Fibroblast of skin of left quadriceps (primary cell): ENCODE data around the gene ARHGAP5.

Experiments used
- DNase-seq, 2 experiments: peaks; one replicate each; pipeline ENCODE4 v3.0.0-alpha.2; 2013; ENCODE audit warnings: low read depth in 2 of 2

ARHGAP5 gene, protein sequence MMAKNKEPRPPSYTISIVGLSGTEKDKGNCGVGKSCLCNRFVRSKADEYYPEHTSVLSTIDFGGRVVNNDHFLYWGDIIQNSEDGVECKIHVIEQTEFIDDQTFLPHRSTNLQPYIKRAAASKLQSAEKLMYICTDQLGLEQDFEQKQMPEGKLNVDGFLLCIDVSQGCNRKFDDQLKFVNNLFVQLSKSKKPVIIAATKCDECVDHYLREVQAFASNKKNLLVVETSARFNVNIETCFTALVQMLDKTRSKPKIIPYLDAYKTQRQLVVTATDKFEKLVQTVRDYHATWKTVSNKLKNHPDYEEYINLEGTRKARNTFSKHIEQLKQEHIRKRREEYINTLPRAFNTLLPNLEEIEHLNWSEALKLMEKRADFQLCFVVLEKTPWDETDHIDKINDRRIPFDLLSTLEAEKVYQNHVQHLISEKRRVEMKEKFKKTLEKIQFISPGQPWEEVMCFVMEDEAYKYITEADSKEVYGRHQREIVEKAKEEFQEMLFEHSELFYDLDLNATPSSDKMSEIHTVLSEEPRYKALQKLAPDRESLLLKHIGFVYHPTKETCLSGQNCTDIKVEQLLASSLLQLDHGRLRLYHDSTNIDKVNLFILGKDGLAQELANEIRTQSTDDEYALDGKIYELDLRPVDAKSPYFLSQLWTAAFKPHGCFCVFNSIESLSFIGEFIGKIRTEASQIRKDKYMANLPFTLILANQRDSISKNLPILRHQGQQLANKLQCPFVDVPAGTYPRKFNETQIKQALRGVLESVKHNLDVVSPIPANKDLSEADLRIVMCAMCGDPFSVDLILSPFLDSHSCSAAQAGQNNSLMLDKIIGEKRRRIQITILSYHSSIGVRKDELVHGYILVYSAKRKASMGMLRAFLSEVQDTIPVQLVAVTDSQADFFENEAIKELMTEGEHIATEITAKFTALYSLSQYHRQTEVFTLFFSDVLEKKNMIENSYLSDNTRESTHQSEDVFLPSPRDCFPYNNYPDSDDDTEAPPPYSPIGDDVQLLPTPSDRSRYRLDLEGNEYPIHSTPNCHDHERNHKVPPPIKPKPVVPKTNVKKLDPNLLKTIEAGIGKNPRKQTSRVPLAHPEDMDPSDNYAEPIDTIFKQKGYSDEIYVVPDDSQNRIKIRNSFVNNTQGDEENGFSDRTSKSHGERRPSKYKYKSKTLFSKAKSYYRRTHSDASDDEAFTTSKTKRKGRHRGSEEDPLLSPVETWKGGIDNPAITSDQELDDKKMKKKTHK (N-terminal part only)

GRCh38 chr14:32077081-32078022, at the start of gene ARHGAP5:
Gene ARHGAP5 (plus strand): TSS chr14:32077304. CDS start chr14:32090670, 13,366 bp downstream.
- DNase-seq = no peak

DNA sequence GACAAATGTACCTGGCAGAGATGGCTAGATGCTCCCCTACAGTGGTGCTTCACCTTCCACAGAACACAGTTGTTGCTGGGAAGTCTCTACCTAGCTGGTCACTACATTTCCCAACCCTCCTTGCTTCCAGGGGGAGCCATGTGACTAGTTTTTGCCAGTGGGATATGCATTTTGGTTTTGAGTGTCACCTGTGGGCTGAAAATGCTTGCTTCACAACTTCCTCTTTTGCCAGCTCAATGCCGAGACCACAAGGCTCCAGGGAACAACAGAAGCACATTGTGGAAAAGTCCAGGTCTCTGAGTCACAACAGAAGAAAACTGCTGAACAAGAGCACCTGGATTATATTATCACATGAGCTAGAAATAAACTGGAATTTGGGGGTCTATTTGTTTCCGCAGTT, 48.5 kb upstream of the ARHGAP5 start:
- DNase-seq = peak; percentile 44 to 49

DNA sequence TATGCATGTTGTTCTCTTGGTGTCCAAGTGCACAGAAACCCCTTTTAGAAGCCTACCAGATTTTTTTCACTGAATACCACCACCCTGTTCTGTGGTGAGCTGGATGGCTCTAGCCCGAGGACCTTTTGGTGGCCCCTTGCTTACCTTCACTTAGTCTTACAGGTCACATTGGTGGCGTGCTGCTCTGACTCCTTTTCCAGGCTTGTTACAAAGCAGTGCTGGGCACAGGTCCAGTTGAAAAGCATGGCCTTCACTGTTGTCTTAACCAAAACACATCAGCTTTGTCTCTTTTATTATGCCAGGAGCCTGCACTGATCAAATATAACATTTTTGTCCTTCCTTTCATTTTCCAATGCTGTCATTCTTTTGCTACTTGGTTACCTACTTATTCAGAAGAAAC, 43.6 kb upstream of the ARHGAP5 start:
- no peak for DNase-seq

DNA sequence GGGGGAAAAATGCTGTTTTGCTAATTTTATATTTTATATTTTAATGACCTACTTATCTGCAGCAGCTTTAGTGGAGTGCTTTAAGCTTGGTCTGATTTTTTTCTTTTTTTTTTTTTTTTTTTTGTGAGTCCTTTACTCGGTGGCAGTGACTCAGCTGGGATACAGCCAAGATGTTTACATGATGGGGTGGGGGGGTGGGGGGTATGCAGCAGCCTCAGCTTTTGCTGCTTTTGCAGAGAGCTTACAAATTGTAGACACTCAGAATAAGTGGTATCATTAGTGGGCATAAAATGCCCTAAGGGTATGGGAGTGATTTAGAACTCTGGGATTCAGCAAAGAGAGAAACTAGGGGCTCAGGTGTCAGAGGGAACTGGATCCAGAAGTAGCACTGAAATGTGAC, 38.2 kb upstream of the ARHGAP5 start:
- DNase-seq = peak in 1 of 2 experiments; percentile 7

DNA sequence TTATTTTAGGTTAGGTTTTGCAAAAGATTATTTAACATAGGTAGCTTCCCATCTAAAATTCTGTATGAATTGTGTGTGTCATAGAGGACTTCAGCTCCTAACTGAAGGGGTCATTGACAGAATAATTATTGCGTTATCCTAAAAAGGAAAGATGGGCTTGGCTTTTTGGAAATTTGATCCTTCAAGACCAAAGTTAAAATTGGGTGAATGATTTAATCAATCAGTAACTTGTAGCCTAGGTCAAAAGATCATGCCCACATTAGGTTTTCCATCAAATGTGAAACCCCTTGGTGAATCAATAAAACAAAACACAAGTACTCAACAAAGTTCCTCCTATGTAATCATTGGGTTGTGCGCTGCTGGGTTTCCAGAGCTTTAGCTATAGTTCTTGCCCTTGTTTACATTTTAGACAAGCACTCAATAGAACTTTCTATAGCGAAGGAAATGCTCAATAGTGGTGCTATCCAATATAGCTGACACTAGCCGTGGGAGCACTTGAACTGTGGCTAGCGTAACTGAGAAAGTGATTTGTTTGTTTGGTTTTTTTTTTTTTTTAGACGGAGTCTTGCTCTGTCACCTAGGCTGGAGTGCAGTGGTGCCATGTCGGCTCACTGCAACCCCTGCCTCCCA, 37.6 kb upstream of the ARHGAP5 start:
- DNase-seq = no peak

DNA sequence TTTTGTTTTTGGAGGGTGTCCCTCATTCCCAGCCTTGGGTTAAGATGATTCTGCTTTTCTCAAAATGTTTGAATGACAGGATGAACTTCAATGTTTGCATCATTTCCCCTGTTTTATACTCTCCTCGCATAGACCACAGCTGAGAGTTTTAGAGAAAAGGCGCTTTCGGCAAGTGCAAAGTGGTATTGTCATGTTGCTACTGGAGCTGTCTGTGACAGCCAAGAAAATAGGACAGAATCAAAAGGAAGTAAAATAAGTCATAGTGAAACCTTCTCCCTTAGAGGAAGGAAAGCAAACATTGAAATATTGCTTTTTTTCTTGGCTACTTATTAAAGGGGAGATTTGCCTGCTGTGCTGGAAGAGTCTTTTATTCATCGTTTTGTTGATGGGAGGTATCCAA, 33.5 kb upstream of the ARHGAP5 start:
- no peak for DNase-seq

DNA sequence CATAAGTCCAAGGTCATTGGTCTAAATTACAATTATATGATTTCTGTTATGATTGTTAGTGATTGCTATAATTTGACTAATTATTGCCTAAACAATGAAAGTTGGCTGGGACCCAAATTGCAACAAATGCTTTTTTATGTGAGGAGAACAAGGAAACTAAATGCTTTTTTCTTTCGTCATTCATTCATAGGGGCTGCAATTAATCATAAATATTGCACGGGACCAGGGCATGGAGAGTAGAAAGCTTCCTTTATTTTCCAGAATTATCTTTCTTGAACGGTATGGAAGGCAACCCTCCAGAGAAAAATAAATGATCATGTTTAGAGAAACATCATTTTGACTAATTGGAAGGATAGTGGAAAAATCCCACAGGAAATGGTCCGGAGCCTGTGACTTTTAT, 32.6 kb upstream of the ARHGAP5 start:
- DNase-seq = no peak

- no peak for DNase-seq
Measured at GRCh38 chr14:32047791-32048190, 29.3 kb upstream of the ARHGAP5 start.

DNA sequence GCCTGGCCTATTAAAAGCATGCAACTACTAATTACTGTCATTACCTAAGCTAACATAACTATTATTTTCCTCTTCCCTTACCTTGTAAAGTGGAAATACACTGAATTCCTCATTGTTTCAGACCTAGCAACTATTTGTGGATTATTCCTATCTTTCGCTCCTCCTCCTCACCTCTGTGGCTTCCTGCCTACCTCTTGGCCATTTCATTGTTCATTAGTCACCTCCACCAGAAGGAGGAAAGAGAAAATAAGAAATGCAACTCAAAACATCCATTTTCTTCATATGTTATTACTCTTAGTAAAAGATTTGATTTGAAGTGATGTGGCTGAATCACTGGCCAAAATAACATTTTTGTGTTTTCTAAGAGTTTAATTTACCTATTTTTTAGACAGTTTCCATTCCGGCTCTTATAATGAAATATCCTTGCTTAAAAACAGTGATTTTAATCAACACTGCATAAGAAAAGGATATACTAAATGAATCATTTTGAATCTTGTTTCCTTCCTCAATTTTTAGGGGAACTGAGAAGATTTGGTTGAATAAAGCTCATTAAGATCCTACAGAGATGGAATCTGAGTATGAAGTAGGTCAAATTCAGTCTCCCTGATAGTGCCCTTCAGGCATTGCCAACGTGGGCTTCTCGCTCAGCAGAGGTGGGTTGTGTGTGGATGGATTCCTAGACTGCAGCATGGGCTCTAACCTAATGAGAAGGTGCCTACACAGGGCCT, 27.6 kb upstream of the ARHGAP5 start:
- DNase-seq = no peak

DNA sequence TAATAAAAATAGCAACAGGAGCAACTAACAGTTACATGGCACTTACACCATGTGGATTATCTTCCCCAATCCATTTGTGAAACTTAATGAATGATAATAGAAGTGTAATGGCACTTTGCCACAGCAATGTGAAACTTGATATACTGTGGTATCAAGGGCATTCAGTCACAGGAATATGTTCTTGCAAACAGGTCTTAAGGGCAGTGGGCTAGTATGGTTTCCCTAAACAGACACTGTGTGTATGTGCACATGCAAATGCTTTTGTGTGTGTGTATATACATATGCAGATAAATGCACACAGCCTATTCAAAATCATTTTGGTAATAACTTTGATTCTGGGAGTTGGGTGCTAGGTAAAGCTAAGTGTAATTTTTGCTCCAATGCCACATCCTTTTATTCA, 26.2 kb upstream of the ARHGAP5 start:
- DNase-seq = no peak

DNA sequence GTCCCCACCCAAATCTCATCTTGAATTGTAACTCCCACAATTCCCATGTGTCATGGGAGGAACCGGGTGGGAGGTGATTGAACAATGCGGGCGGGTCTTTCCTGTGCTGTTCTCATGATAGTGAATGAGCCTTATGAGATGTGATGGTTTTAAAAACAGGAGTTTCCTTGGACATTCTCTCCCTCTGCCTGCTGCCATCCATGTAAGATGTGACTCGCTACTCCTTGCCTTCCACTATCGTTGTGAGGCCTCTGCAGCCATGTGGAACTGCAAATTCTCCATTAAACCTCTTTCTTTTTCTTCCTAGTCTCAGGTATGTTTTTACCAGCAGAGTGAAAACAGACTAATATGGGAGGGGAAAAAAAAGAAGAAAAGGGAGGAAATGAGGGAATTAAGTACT, 22.6 kb upstream of the ARHGAP5 start:
- no peak for DNase-seq

DNA sequence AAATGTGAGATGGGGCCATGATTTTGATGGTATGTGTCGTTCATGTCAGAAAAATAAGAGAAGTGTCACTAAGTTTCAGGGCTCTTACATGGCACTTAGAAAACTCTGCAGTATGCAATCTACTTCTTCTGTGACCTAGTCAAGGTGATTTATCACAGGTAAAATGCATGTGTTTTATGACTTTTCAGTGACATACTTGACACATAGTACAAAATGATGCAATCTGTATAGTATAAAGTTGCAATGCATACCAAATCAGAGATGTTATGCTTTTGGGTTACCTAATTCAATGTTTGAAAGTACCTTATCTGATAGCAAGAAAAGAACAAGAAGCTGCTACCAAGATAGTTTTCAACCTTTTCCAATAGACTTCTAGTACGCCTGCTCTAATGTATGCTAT, 21.9 kb upstream of the ARHGAP5 start:
- no peak for DNase-seq

GRCh38 chr14:32059702-32060101, 17.4 kb upstream of the ARHGAP5 start:
- no peak for DNase-seq

DNA sequence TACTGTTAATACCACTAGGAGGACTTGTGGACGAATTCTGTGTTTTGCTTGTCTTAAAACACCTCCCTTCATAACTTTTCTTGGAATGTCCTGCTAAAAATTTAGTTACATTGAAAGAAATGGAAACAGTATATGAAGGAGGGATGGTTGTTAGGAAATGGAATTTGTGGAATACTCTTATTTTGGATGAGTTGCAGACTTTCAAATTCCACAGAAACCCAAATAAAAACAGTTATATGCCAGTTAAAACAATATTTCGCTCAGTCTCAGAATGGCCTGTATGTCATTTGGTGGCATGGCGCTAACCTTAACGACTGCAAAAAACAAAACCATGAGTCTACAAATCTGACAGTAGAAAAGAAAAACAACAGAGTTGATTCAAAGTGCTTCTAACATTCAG, 12.2 kb upstream of the ARHGAP5 start:
- DNase-seq = no peak

- no peak for DNase-seq
Measured at GRCh38 chr14:32068708-32069107, 8.4 kb upstream of the ARHGAP5 start.

DNA sequence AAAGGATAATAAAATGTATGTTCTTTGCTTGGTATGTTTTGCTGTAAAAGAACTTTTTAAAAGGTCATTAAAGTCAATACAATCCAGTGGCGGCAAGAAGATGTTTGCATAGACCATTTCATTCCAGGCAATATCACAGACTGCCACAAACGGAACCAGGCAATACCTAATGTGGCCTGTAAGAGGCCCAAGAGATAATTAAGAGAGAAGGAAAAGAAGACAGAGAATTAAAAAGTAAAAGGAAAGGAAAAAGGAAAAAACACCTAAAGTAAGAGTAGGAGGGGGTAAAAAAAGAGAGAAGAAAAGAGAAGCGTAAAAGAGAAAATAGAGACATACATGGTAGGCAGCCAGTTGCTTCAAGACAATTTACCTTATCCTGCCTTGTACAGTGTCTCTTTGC, 6.8 kb upstream of the ARHGAP5 start:
- no peak for DNase-seq

- DNase-seq = no peak
Measured at GRCh38 chr14:32072676-32073075, 4.4 kb upstream of the ARHGAP5 start.

GRCh38 chr14:32073537-32074189, 3.4 kb upstream of the ARHGAP5 start:
- peak; percentile 62 to 72 for DNase-seq

GRCh38 chr14:32074887-32075572, 2.1 kb upstream of the ARHGAP5 start:
- DNase-seq = no peak
